A673 (cell line): ENCODE results near the gene ARHGAP40.

Source experiments
- EZH2 ChIP-seq: fragments of 200-600 bp; sonication (generic); IDR thresholded peaks from 2 replicates; pipeline ENCODE4 v1.6.1; 2017; ENCODE audit warnings: borderline replicate concordance, low read depth, mild to moderate bottlenecking, mixed read lengths, antibody characterized with exemption, low read length; ENCODE audit not compliant: poor library complexity, severe bottlenecking
- TF ChIP-seq, protein P1 (sequence below): fragments of 300-800, 200-600 bp; sonication (generic); conservative IDR thresholded peaks from 2 replicates; pipeline ENCODE4 v1.5.1; 2017; ENCODE audit warnings: low read depth, mild to moderate bottlenecking, antibody characterized with exemption, low read length, moderate library complexity, mixed read lengths

DNA sequence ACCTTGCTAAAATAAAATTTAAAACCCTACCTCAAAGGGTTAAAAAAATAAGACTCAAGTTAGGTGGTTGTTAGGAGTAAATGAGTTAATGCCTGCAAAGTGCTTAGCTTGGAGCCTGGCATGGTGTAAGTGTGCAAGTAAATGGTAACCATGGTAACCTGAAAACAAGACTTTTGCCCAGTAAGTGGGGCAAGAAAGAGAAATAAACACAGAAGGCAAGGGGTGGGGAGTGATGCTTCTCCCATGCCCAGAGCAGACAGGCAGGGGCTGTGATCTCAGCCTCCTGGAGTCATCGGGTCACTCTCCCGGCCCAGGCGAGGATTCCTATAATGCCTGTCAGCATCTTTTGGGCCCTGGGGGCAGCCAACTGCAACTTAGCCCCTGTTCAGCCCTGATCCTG, 63.5 kb downstream of the ARHGAP40 start:
- TF ChIP-seq, protein P1, sequence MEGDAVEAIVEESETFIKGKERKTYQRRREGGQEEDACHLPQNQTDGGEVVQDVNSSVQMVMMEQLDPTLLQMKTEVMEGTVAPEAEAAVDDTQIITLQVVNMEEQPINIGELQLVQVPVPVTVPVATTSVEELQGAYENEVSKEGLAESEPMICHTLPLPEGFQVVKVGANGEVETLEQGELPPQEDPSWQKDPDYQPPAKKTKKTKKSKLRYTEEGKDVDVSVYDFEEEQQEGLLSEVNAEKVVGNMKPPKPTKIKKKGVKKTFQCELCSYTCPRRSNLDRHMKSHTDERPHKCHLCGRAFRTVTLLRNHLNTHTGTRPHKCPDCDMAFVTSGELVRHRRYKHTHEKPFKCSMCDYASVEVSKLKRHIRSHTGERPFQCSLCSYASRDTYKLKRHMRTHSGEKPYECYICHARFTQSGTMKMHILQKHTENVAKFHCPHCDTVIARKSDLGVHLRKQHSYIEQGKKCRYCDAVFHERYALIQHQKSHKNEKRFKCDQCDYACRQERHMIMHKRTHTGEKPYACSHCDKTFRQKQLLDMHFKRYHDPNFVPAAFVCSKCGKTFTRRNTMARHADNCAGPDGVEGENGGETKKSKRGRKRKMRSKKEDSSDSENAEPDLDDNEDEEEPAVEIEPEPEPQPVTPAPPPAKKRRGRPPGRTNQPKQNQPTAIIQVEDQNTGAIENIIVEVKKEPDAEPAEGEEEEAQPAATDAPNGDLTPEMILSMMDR = no peak
- TF ChIP-seq EZH2 = no peak
